Panc1 (cell line): ENCODE data around the gene PHF20. TPM values are rescaled to one million over a fixed set of nuclear protein-coding genes. Genes with fewer than 3 reads are reported as not detected.

ENCODE experiments used
- ATAC-seq: fragments of 200-7000 bp; cut with Tn5 transposase; 2 replicates; pipeline ENCODE4 v1.9.1; 2020; ENCODE audit warnings: mild to moderate bottlenecking, moderate library complexity
- BruUV-seq: library from RNA; stranded (reverse); fragments of 400-500 nt; replicated peaks from 2 replicates; lab custom pipeline; 2021; lab: Mats Ljungman, UMichigan
- CTCF ChIA-PET: fragments of 300-600 bp; sonication (Branson Sonifier 250); formaldehyde crosslinking; loops from one replicate; lab custom pipeline; 2022; ENCODE audit warnings: antibody characterized with exemption; lab: Charles Lee
- POLR2A ChIA-PET: fragments of 300-600 bp; sonication (Branson Sonifier 250); formaldehyde crosslinking; loops from one replicate; lab custom pipeline; 2022; ENCODE audit warnings: antibody characterized with exemption; lab: Charles Lee
- DNase-seq: peaks from one replicate; pipeline ENCODE4 v3.0.0-alpha.2; 2010; ENCODE audit warnings: low read depth, low spot score
- H3K27ac ChIP-seq: 2 replicates; pipeline ENCODE4 v1.5.1; 2011; ENCODE audit warnings: mild to moderate bottlenecking, low read length, inconsistent platforms
- H3K27me3 ChIP-seq: fragments of 200-500 bp; sonication (Bioruptor generic); 2 replicates; pipeline ENCODE4 v1.6.0; 2014; ENCODE audit warnings: low read length, inconsistent platforms; ENCODE audit not compliant: control insufficient read depth, insufficient read depth
- H3K36me3 ChIP-seq: fragments of 200-500 bp; sonication (Bioruptor generic); 2 replicates; pipeline ENCODE4 v1.5.1; 2014; ENCODE audit warnings: inconsistent platforms, mild to moderate bottlenecking, low read length, moderate library complexity; ENCODE audit not compliant: control insufficient read depth, insufficient read depth
- H3K4me1 ChIP-seq: 2 replicates; pipeline ENCODE4 v1.5.1; 2011; ENCODE audit warnings: inconsistent platforms, mild to moderate bottlenecking, low read length, moderate library complexity; ENCODE audit not compliant: control insufficient read depth, insufficient read depth
- H3K4me3 ChIP-seq, 2 experiments: 2 replicates each; pipeline ENCODE4 v1.5.1; 2011 to 2012; ENCODE audit warnings: low read depth in 2 of 2, low read length in 2 of 2, mild to moderate bottlenecking in 2 of 2, inconsistent platforms in 1 of 2, moderate library complexity in 1 of 2
- H3K9me3 ChIP-seq: fragments of 200-500 bp; sonication (Bioruptor generic); 2 replicates; pipeline ENCODE4 v1.5.1; 2014; ENCODE audit warnings: low read depth, mild to moderate bottlenecking, inconsistent platforms, low read length, moderate library complexity; ENCODE audit not compliant: control insufficient read depth, insufficient read depth
- CTCF ChIP-seq: fragments of 450-650 bp; IDR thresholded peaks from 2 replicates; pipeline ENCODE4 v1.5.1; 2017; ENCODE audit warnings: mild to moderate bottlenecking
- POLR2AphosphoS5 ChIP-seq: IDR thresholded peaks from 2 replicates; pipeline ENCODE4 v1.6.1; 2012; ENCODE audit warnings: mild to moderate bottlenecking, low read depth, low read length, moderate library complexity
- REST ChIP-seq, 2 experiments: IDR thresholded peaks; 2 replicates each; pipeline ENCODE4 v1.6.1; 2011 to 2012; ENCODE audit warnings: low read depth in 2 of 2, control low read depth in 1 of 2, low read length in 1 of 2, mild to moderate bottlenecking in 1 of 2, moderate library complexity in 1 of 2; ENCODE audit not compliant: insufficient read depth in 1 of 2
- SIN3A ChIP-seq: IDR thresholded peaks from 2 replicates; pipeline ENCODE4 v1.6.1; 2012; ENCODE audit warnings: low read depth, mild to moderate bottlenecking, low read length, moderate library complexity, borderline replicate concordance; ENCODE audit not compliant: insufficient read depth
- TCF7L2 ChIP-seq: IDR thresholded peaks from 2 replicates; pipeline ENCODE4 v1.6.1; 2011; ENCODE audit warnings: mild to moderate bottlenecking, low read depth, low read length, inconsistent platforms
- in situ Hi-C: cut with HindIII; loops from 2 replicates; pipeline ENCODE4 v1.10.0; 2016; ENCODE audit warnings: low sequenced_read_pairs, low pct_unique_long_range_greater_than_20kb
- intact Hi-C: fragments of 100-400 bp; cut with micrococcal nuclease; formaldehyde crosslinking; loops from one replicate; pipeline ENCODE4 v1.10.0; 2022; ENCODE audit not compliant: unreplicated experiment
- total RNA-seq: library from RNA; stranded (reverse); gene quantifications from one replicate; pipeline ENCODE4 v1.2.1, GENCODE V29; 2021; ENCODE audit not compliant: unreplicated experiment

The PHF20 gene
- total RNA-seq, 1 experiment from 2014 or later = 51.5 TPM

- no peak overlapping the region for H3K4me3 ChIP-seq
- no peaks in the 10 kb centered on the region; the same call in 1 of the 2 replicates for H3K36me3 ChIP-seq
- H3K27me3 ChIP-seq = no peaks in the 10 kb centered on the region
- no peak for ATAC-seq
- no TSS peak for BruUV-seq
- in situ Hi-C loops = no loop called here
- no peaks in the 10 kb centered on the region for H3K9me3 ChIP-seq
- DNase-seq = peak; percentile 81
- peaks cover 27% of the 10 kb centered on the region for H3K4me1 ChIP-seq
- ChIA-PET CTCF (interaction anchor here (0.9 kb wide), 1 partner anchor 77 kb away, joined by 4 read pairs; no protein-coding TSS in a partner anchor), POLR2A (interaction anchor here (0.6 to 1.2 kb wide), 2 partner anchors 24 to 32 kb away, joined by 3 to 11 read pairs; no protein-coding TSS in a partner anchor)
- peak overlapping the region; percentile 40; the same call in 1 of the 2 replicates for H3K27ac ChIP-seq
- intact Hi-C loops = no loop called here
- no peak for TF ChIP-seq REST (IDR thresholded peaks at IDR 0.05; ENCODE audit: insufficient read depth in 1 of 2, low read depth in 2 of 2, low read length in 1 of 2)
- no peak for TF ChIP-seq POLR2AphosphoS5
- TF ChIP-seq CTCF = no peak
- TF ChIP-seq TCF7L2 = no peak
- TF ChIP-seq SIN3A = no peak
Measured at GRCh38 chr20:35768731-35769664, 2.8 kb upstream of the PHF20 start.

GRCh38 chr20:35771367-35771688 lies 487 bp upstream of the PHF20 start:
- ChIA-PET CTCF (interaction anchor here (0.7 to 1.0 kb wide), 3 partner anchors 72 to 367 kb away, joined by 3 to 10 read pairs (median 4); partner anchors contain the start of genes NFS1 and ROMO1), POLR2A (interaction anchor here (2.1 kb wide), 1 partner anchor 29 kb away, joined by 34 read pairs; the partner anchor contains the start of gene RBM39)
- ATAC-seq (no peak), DNase-seq (no peak)
- in situ Hi-C loops = no loop called here
- H3K9me3 ChIP-seq = no peaks in the 10 kb centered on the region
- H3K4me1 ChIP-seq = peaks cover 30% of the 10 kb centered on the region
- no TSS peak for BruUV-seq
- H3K27ac ChIP-seq = peak overlapping the region; percentile 72; the same call in 1 of the 2 replicates
- H3K27me3 ChIP-seq = no peaks in the 10 kb centered on the region
- TF ChIP-seq CTCF = no peak
- H3K36me3 ChIP-seq = no peaks in the 10 kb centered on the region; the same call in 1 of the 2 replicates
- intact Hi-C loops = no loop called here
- peak overlapping the region; percentile 79 to 81 for H3K4me3 ChIP-seq
